Esophagus squamous epithelium (tissue), 5 donors: Measurements from ENCODE around the gene CRYGB. TPM values are rescaled to one million over a fixed set of nuclear protein-coding genes. Genes with fewer than 3 reads are reported as not detected.
"Not testable (repeated sequence)": the region's sequence is repeated elsewhere in the genome, so short reads cannot be mapped to it uniquely, and the experiment has no call there.

Source experiments
- DNase-seq: peaks from one replicate; lab custom pipeline; 2025; lab: John Stamatoyannopoulos, UW
- H3K27ac ChIP-seq, 4 donors: fragments of 200-600 bp; sonication (generic); one replicate each; pipeline ENCODE4 v1.5.1; 2016 to 2019; ENCODE audit warnings: mild to moderate bottlenecking in 1 of 4
- H3K27me3 ChIP-seq, 4 donors: fragments of 200-600 bp; sonication (generic); 1 replicate in 3 of 4; 2 replicates in 1 of 4; pipeline versions ENCODE4 v1.5.1 to v1.6.0; 2017 to 2021; ENCODE audit warnings: antibody characterized with exemption in 1 of 4
- H3K36me3 ChIP-seq, 3 donors: fragments of 200-600 bp; sonication (generic); one replicate each; pipeline ENCODE4 v1.5.1; 2016 to 2019
- H3K4me1 ChIP-seq, 3 donors: fragments of 200-600 bp; sonication (generic); one replicate each; pipeline ENCODE4 v1.5.1; 2017 to 2019
- H3K4me3 ChIP-seq, 4 donors: fragments of 200-600 bp; sonication (generic); 1 replicate in 3 of 4; 2 replicates in 1 of 4; pipeline ENCODE4 v1.5.1; 2016 to 2019; ENCODE audit warnings: mild to moderate bottlenecking in 2 of 4, moderate library complexity in 1 of 4
- H3K9me3 ChIP-seq, 3 donors: fragments of 200-600 bp; sonication (generic); one replicate each; pipeline ENCODE4 v1.5.1; 2016 to 2019
- CTCF ChIP-seq, 6 experiments: fragments of 450-650 bp in 4 of 6; fragments of 200-600 bp in 2 of 6; sonication (generic) in 2 of 6; IDR thresholded peaks; one replicate each; pipeline ENCODE4 v1.5.1; 2016 to 2019; ENCODE audit warnings: antibody characterized with exemption in 6 of 6, mild to moderate bottlenecking in 4 of 6, moderate library complexity in 4 of 6
- POLR2A ChIP-seq, 4 donors: fragments of 450-650 bp; IDR thresholded peaks; one replicate each; pipeline ENCODE4 v1.6.1; 2017; ENCODE audit warnings: antibody characterized with exemption in 4 of 4, mild to moderate bottlenecking in 4 of 4, moderate library complexity in 3 of 4
- WGBS, 2 donors: methylation state at CpG; one replicate each; pipeline ENCODE4 v1.1.5; 2018; 5-methylcytosine and 5-hydroxymethylcytosine counted together
- intact Hi-C: fragments of 100-400 bp; cut with DNase I; formaldehyde crosslinking; loops from one replicate; pipeline ENCODE4 v1.15.0; 2022
- total RNA-seq, 4 donors: library from RNA; depleted of rRNA; stranded (reverse); fragments of >200 nt; gene quantifications; one replicate each; pipeline ENCODE4 v1.1.0, GENCODE V29; 2016
- donor health status: DM: yes; HTN: yes; CAD: no.

CRYGB gene
- total RNA-seq, 4 donors from 2014 or later = not detected

- Histone ChIP-seq H3K4me1 (peaks cover 0 to 9% (median 0%) of the 10 kb centered on the region in 3 donors), H3K4me3 (no peak overlapping the region), H3K9me3 (no peaks in the 10 kb centered on the region), H3K27me3 (peaks cover 0 to 15% (median 0%) of the 10 kb centered on the region in 4 donors), H3K27ac (no peak overlapping the region), H3K36me3 (no peaks in the 10 kb centered on the region)
- WGBS, 2 donors = 20 to 46% methylated on average over 6 to 12 of the region's 14 CpGs
- TF ChIP-seq CTCF (IDR thresholded peaks at IDR 0.05) = no peak
- no peak for TF ChIP-seq POLR2A (IDR thresholded peaks at IDR 0.05)
- intact Hi-C loops = no loop called here
- DNase-seq = no peak
Observed at GRCh38 chr2:208142925-208143799, 2.8 kb downstream of the CRYGB start.

DNA sequence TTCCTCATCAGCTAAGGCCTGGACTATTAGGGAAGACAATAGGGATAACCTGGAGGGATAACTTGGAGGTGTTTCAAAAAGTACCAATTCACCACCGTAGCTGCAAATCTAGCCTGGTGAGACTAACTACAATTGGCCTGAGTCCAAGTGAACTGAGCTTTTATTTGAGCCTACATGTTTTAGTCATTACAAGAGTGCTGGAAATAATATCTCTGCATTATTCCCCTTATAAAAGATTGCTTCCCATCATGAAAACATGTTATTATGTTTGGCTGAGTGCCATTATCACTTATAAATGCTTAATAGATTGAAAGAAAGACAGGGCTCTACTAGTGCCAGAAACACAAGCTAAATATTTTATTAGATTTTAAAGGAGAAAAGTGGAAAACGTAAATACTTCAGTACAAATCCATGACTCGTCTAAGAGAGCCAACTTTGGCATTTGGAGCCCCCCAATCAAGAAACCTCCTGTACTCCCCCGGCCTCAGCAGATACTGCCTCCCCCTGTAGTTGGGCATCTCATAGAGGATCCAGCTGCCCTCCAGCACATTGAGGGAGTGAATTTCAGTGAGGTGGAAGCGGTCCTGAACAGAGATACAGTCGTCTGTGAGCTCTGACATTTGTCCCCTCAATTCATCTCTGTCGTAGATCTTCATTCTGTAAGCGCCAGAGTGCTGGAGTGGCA lies 3.6 kb downstream of the CRYGB start:
- no peak overlapping the region for H3K27ac ChIP-seq
- H3K4me1 ChIP-seq = peaks cover 0 to 9% (median 0%) of the 10 kb centered on the region in 3 donors
- H3K4me3 ChIP-seq = no peak overlapping the region
- intact Hi-C loops = no loop called here
- WGBS, 2 donors = 10 to 18% methylated on average over 7 of the region's 8 CpGs
- H3K9me3 ChIP-seq = no peaks in the 10 kb centered on the region
- DNase-seq = no peak
- H3K27me3 ChIP-seq = peaks cover 0 to 8% (median 0%) of the 10 kb centered on the region in 4 donors
- H3K36me3 ChIP-seq = no peaks in the 10 kb centered on the region
- TF ChIP-seq CTCF (IDR thresholded peaks at IDR 0.05) (no peak), POLR2A (IDR thresholded peaks at IDR 0.05) (no peak)

DNA sequence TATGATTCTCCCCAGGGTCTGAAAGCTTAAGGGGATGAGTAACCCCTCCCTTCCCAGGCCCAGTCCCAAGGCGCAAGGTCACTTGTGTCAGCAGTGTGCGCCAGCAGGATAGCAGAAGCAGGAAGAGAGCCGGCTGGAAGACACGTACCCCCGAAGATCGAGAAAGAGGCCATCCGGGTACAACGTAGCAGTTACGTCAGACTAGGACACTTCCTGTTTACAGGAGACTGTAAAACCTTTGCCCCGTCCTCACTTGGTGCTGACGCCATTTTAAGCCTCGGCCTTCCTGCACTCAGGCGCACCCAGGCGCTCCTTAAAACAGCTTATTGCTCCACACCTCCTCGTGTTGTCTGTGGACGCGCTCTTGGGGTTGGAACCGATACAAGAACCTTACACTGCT lies 6.5 kb downstream of the CRYGB start:
- no peak for TF ChIP-seq POLR2A (IDR thresholded peaks at IDR 0.05)
- no peak for TF ChIP-seq CTCF (IDR thresholded peaks at IDR 0.05)
- Histone ChIP-seq H3K4me1 (peaks cover 0 to 23% (median 5%) of the 10 kb centered on the region in 3 donors), H3K4me3 (no peak overlapping the region), H3K27ac (no peak overlapping the region), H3K36me3 (no peaks in the 10 kb centered on the region), H3K27me3 (no peaks in the 10 kb centered on the region), H3K9me3 (no peaks in the 10 kb centered on the region)
- no peak for DNase-seq
- intact Hi-C loops = no loop called here
- WGBS, 2 donors = 85 to 90% methylated on average over 10 to 18 of the region's 18 CpGs

DNA sequence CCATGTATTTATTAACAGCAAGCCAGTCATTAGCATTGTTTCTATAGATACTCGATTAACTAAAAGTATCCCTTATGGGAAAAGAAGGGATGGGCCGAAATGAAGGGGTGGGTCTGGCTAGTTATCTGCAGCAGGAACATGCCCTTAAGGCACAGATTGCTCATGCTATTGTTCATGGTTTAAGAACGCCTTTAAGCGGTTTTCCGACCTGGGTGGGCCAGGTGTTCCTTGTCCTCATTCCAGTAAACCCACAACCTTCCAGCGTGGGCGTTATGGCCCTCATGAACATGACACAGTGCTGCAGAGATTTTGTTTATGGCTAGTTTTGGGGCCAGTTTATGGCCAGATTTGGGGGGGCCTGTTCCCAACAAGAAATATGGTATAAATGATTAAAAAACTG lies 7.6 kb downstream of the CRYGB start:
- H3K27ac ChIP-seq, H3K27me3 ChIP-seq, H3K9me3 ChIP-seq, H3K4me3 ChIP-seq, H3K36me3 ChIP-seq, DNase-seq, intact Hi-C loops: not testable (repeated sequence)
- WGBS, 2 donors = 53 to 70% methylated on average over 7 of the region's 7 CpGs
- peaks cover 0 to 23% (median 5%) of the 10 kb centered on the region in 3 donors for H3K4me1 ChIP-seq

DNA sequence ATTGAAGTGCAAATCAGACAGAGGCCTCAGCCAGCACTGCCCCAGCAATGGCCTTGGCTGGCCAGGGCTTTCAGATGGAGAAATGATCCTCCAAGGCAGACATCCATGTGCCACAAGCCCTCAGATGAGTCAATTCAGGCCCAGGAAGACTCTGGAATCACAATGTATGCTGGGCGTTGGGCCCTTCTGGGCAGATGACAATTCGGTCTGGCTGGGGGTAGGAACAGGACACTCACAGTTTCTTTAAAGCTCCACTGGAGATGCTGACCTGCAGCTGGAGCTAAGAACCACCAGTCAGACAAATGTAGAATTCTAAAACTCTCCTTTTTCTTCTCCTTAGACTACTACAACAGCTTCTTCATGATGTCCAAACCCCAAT lies 9.3 kb downstream of the CRYGB start:
- WGBS, 2 donors = 92 to 94% methylated on average over 2 of the region's 2 CpGs
- intact Hi-C loops = no loop called here
- peak overlapping the region in 2 of 4 donors; percentile 38 to 50 for H3K27ac ChIP-seq
- peaks cover 0 to 3% (median 0%) of the 10 kb centered on the region in 4 donors for H3K27me3 ChIP-seq
- H3K4me3 ChIP-seq = no peak overlapping the region
- no peak for TF ChIP-seq POLR2A (IDR thresholded peaks at IDR 0.05)
- no peak for TF ChIP-seq CTCF (IDR thresholded peaks at IDR 0.05)
- no peak for DNase-seq
- H3K4me1 ChIP-seq = peaks cover 0 to 17% (median 5%) of the 10 kb centered on the region in 3 donors
- H3K9me3 ChIP-seq = no peaks in the 10 kb centered on the region
- no peaks in the 10 kb centered on the region for H3K36me3 ChIP-seq
